K562 (cell line): Measurements from ENCODE around the gene GPR21. TPM values are rescaled to one million over a fixed set of nuclear protein-coding genes. Genes with fewer than 3 reads are reported as not detected.
A peak's percentile ranks its signal among the peaks of the same experiment; 100 is the strongest.

Experiments
- ATAC-seq: fragments of 200-7000 bp; cut with Tn5 transposase; 3 replicates; pipeline ENCODE4 v1.9.1; 2020; ENCODE audit warnings: moderate library complexity
- BruUV-seq: library from RNA; stranded (reverse); fragments of 400-500 nt; replicated peaks from 2 replicates; lab custom pipeline; 2021; lab: Mats Ljungman, UMichigan
- CTCF ChIA-PET: fragments of 300-600 bp; formaldehyde crosslinking; extraction: SDS; loops from one replicate; lab custom pipeline; 2021; ENCODE audit warnings: low intra/inter-chr PET ratio; lab: Yijun Ruan, JAX
- POLR2A ChIA-PET: fragments of 300-600, 350-650 bp; sonication (Branson Sonifier 250); formaldehyde crosslinking; extraction: SDS; loops from one replicate; lab custom pipeline; 2021; ENCODE audit warnings: antibody characterized with exemption, inconsistent platforms; lab: Yijun Ruan, JAX
- DNase-seq, 4 experiments: peaks; one replicate each; pipeline versions ENCODE4 v3.0.0 to v3.0.0-alpha.2; 2011 to 2018; ENCODE audit warnings: low spot score in 3 of 4, mixed read lengths in 3 of 4; ENCODE audit errors: extremely low read depth in 1 of 4
- FAIRE-seq: peaks from 2 replicates; lab custom pipeline; 2011; peaks lifted over from hg19 to GRCh38; lab: Jason Lieb, UNC
- H2AFZ ChIP-seq: 2 replicates; pipeline ENCODE4 v1.6.0; 2011; ENCODE audit warnings: low read depth, low read length, control low read depth, inconsistent platforms
- H3K27ac ChIP-seq: fragments of 200-600 bp; 3 replicates; pipeline ENCODE4 v1.8.0; 2011; ENCODE audit warnings: low read depth, mild to moderate bottlenecking, control low read depth, inconsistent platforms, low read length, moderate library complexity, mixed read lengths; ENCODE audit errors: extremely low read depth
- H3K27me3 ChIP-seq, 2 experiments: fragments of 300-600 bp in 1 of 2; 2 replicates in 1 of 2; 3 replicates in 1 of 2; pipeline versions ENCODE4 v1.6.0 to v1.8.0; 2011; ENCODE audit warnings: inconsistent platforms in 2 of 2, low read length in 2 of 2, mild to moderate bottlenecking in 1 of 2, mixed read lengths in 1 of 2, moderate library complexity in 1 of 2; ENCODE audit not compliant: control insufficient read depth in 2 of 2, insufficient read depth in 2 of 2
- H3K36me3 ChIP-seq: fragments of 300-600 bp; 3 replicates; pipeline ENCODE4 v1.8.0; 2011; ENCODE audit warnings: mild to moderate bottlenecking, low read length, inconsistent platforms; ENCODE audit not compliant: control insufficient read depth, insufficient read depth
- H3K4me1 ChIP-seq, 2 experiments: fragments of 200-600 bp in 1 of 2; replicated peaks in 1 of 2; 2 replicates in 1 of 2; 3 replicates in 1 of 2; pipeline versions ENCODE4 v1.5.1 to v1.8.0; 2011; ENCODE audit warnings: inconsistent platforms in 2 of 2, low read length in 2 of 2, mild to moderate bottlenecking in 1 of 2, mixed read lengths in 1 of 2, moderate library complexity in 1 of 2; ENCODE audit not compliant: control insufficient read depth in 2 of 2, insufficient read depth in 2 of 2
- H3K4me2 ChIP-seq: 2 replicates; pipeline ENCODE4 v1.6.1; 2011; ENCODE audit warnings: low read length, control low read depth, inconsistent platforms, mixed read lengths; ENCODE audit not compliant: insufficient read depth
- H3K4me3 ChIP-seq: fragments of 200-600 bp; sonication (generic), shearing (Covaris generic); 2 replicates; pipeline ENCODE4 v1.5.1; 2016; ENCODE audit warnings: control low read depth, inconsistent platforms
- H3K79me2 ChIP-seq: fragments of 200-600 bp; 3 replicates; pipeline ENCODE4 v1.8.0; 2011; ENCODE audit warnings: low read length, inconsistent platforms; ENCODE audit not compliant: control insufficient read depth, insufficient read depth
- H3K9ac ChIP-seq, 2 experiments: 2 replicates each; pipeline versions ENCODE4 v1.6.0 to v1.6.1; 2011; ENCODE audit warnings: low read depth in 2 of 2, low read length in 2 of 2, control low read depth in 1 of 2, inconsistent platforms in 1 of 2, mild to moderate bottlenecking in 1 of 2, mixed read lengths in 1 of 2; ENCODE audit not compliant: insufficient read depth in 1 of 2
- H3K9me1 ChIP-seq: one replicate; pipeline ENCODE4 v1.6.0; 2011; ENCODE audit warnings: inconsistent platforms, mild to moderate bottlenecking, low read length, moderate library complexity; ENCODE audit not compliant: control insufficient read depth, insufficient read depth
- H3K9me3 ChIP-seq: replicated peaks from 2 replicates; pipeline ENCODE4 v1.5.1; 2011; ENCODE audit warnings: low read depth, low read length, inconsistent platforms; ENCODE audit not compliant: control insufficient read depth, insufficient read depth
- H4K20me1 ChIP-seq: replicated peaks from 2 replicates; pipeline ENCODE4 v1.6.1; 2011; ENCODE audit warnings: low read length, inconsistent platforms, mixed read lengths; ENCODE audit not compliant: control insufficient read depth, insufficient read depth
- C11orf30 ChIP-seq: fragments of 450-650 bp; IDR thresholded peaks from 2 replicates; pipeline ENCODE4 v1.6.1; 2016; ENCODE audit warnings: low read depth, mild to moderate bottlenecking
- DDX20 ChIP-seq: fragments of 450-650 bp; IDR thresholded peaks from 2 replicates; pipeline ENCODE4 v1.6.1; 2016; ENCODE audit warnings: missing genetic modification characterization, low read depth, mild to moderate bottlenecking, missing compliant biosample characterization, moderate library complexity
- LEF1 ChIP-seq: fragments of 450-650 bp; IDR thresholded peaks from 2 replicates; pipeline ENCODE4 v1.6.1; 2016; ENCODE audit warnings: mild to moderate bottlenecking
- MAFF ChIP-seq: IDR thresholded peaks from 2 replicates; pipeline ENCODE4 v1.6.1; 2012; ENCODE audit warnings: low read length, improper control_type of control experiment
- MTA1 ChIP-seq: fragments of 450-650 bp; IDR thresholded peaks from 2 replicates; pipeline ENCODE4 v1.6.1; 2017; ENCODE audit warnings: borderline replicate concordance
- NFE2L1 ChIP-seq: fragments of 450-650 bp; IDR thresholded peaks from 2 replicates; pipeline ENCODE4 v1.6.1; 2016; ENCODE audit warnings: missing genetic modification characterization, low read depth, mild to moderate bottlenecking, missing compliant biosample characterization, moderate library complexity, borderline replicate concordance
- PHF8 ChIP-seq: fragments of 200-600 bp; sonication (generic); IDR thresholded peaks from 2 replicates; pipeline ENCODE4 v1.6.1; 2012; ENCODE audit warnings: mixed run types, mild to moderate bottlenecking, inconsistent platforms, low read length, moderate library complexity, borderline replicate concordance
- PTBP1 ChIP-seq: fragments of 200-400 bp; formaldehyde crosslinking; IDR thresholded peaks from 2 replicates; pipeline ENCODE4 v1.6.1; 2017; ENCODE audit warnings: low read depth, low read length
- RBM14 ChIP-seq: fragments of 200-400 bp; formaldehyde crosslinking; IDR thresholded peaks from 2 replicates; pipeline ENCODE4 v1.6.1; 2018; ENCODE audit warnings: low read depth, mild to moderate bottlenecking, low read length, moderate library complexity, borderline replicate concordance; ENCODE audit not compliant: insufficient read depth
- TBL1XR1 ChIP-seq, 2 experiments: IDR thresholded peaks; 2 replicates each; pipeline ENCODE4 v1.6.1; 2012; ENCODE audit warnings: improper control_type of control experiment in 2 of 2, low read length in 2 of 2, mild to moderate bottlenecking in 1 of 2
- ZNF232 ChIP-seq: sonication (generic); formaldehyde crosslinking; IDR thresholded peaks from 2 replicates; pipeline ENCODE4 v1.8.0; 2022; ENCODE audit warnings: mild to moderate bottlenecking, missing genetic modification reagents
- ZNF316 ChIP-seq: fragments of 450-650 bp; IDR thresholded peaks from 2 replicates; pipeline ENCODE4 v1.6.1; 2016
- WGBS: fragments of 100-300 bp; shearing (Covaris generic); methylation state at CpG from one replicate; pipeline ENCODE4 v1.1.6; 2016; ENCODE audit warnings: low coverage, mixed read lengths; ENCODE audit not compliant: insufficient coverage; ENCODE audit errors: missing lambda C conversion rate; 5-methylcytosine and 5-hydroxymethylcytosine counted together
- in situ Hi-C: fragments of 300-500 bp; cut with MboI; formaldehyde crosslinking; loops from 4 replicates; pipeline ENCODE4 v1.15.0; 2018; ENCODE audit warnings: inconsistent platforms, mixed read lengths
- intact Hi-C: fragments of 100-400 bp; cut with micrococcal nuclease; formaldehyde crosslinking; loops from 2 replicates; pipeline ENCODE4 v1.14.2; 2022
- polyA plus RNA-seq, 8 experiments: library from polyadenylated mRNA; depleted of rRNA in 4 of 8; stranded (reverse) in 5 of 8; unstranded in 3 of 8; fragments of >200 nt; fragmentation: Nextera tagmentation in 2 of 8; fragmentation: Illumina TruSeq in 1 of 8; extraction: Ambion mirVana in 2 of 8; extraction: Trizol in 1 of 8; gene quantifications; 2 replicates each; pipeline versions ENCODE4 v1.2.1 to v1.2.3, GENCODE V29; 2011 to 2014; ENCODE audit warnings: inconsistent platforms in 1 of 8, missing spikeins in 1 of 8
- total RNA-seq, 7 experiments: library from RNA; depleted of rRNA in 6 of 7; stranded (reverse); fragments of >200 nt in 6 of 7; fragmentation: Illumina TruSeq in 2 of 7; extraction: Trizol in 2 of 7; gene quantifications; 2 replicates each; pipeline versions ENCODE4 v1.2.1 to v1.2.3, GENCODE V29; 2011 to 2021; ENCODE audit warnings: low replicate concordance in 1 of 7

Gene GPR21
- total and polyA plus RNA-seq, 9 of the 15 experiments (the other 6 are each of a cell fraction or from before 2014, with no cell fraction given): 0.16 to 0.83 (median 0.36) TPM; not detected in 6

DNA sequence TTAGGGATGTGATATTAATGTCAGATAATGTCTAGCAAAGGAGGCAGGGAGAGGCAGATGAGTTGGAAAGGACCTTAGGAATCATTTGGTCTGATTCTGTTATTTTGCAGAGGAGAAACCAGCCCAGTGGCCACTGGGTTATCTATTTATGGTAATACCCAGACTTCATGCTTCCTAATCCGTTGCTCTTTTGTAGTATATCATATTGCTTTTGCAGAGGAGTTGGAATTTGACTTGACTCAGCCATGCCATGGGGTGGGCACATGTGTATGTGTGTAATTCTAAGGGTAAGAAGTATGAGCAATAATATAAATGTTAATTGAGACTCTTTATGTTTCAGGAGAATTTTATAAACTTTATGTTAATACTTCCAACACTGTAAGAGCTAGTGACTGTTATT lies 7.3 kb downstream of the GPR21 start (continued):
- TF ChIP-seq LEF1 (no peak), MTA1 (no peak), RBM14 (no peak)

DNA sequence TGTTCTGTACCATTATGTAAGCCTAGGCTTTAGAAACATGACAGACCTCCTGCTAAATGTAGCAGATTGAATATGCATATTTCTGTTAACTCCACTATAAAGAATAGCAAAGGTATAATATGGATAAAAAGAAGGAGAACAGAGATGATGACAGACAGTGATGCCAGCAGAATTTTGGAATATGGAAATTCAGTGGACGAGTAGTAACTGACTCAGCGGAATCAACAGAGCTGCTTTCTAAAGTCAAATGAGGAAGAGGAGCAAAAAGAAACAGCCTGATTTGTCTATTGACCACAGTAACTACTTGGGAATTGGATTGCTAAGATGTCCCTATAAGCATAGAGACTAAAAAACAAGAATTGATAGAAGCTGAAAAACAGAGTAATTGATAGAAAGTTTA lies 8.0 kb downstream of the GPR21 start:
- H3K4me2 ChIP-seq: no peak overlapping the region
- H4K20me1 ChIP-seq: no peaks in the 10 kb centered on the region
- FAIRE-seq: no peak
- H3K79me2 ChIP-seq: no peaks in the 10 kb centered on the region
- DNase-seq: no peak
- POLR2A ChIA-PET: no interaction called here
- H3K9me3 ChIP-seq: no peaks in the 10 kb centered on the region
- in situ Hi-C loops (no loop called here), intact Hi-C loops (no loop called here)
- no peaks in the 10 kb centered on the region for H3K4me1 ChIP-seq
- CTCF ChIA-PET: no interaction called here
- no peak overlapping the region for H2AFZ ChIP-seq
- no peak for TF ChIP-seq NFE2L1 (tag)
- no peak for TF ChIP-seq ZNF232 (CRISPR knock-in tag)
- TF ChIP-seq PTBP1: no peak
- TF ChIP-seq DDX20: no peak
- TF ChIP-seq C11orf30: peak; percentile 32; the same call in 1 of the 2 replicates
- TF ChIP-seq TBL1XR1 (IDR thresholded peaks at IDR 0.05; ENCODE audit: low read length in 2 of 2): no peak
- TF ChIP-seq MAFF: 0 out of 2 replicates have a peak, but pooled peaks have one; percentile 6
- TF ChIP-seq ZNF316: peak; percentile 65
- TF ChIP-seq PHF8: no peak
- no TSS peak for BruUV-seq
- no peak overlapping the region for H3K9ac ChIP-seq
- ATAC-seq: no peak
- peaks cover 2% of the 10 kb centered on the region; the same call in 1 of the 3 replicates for H3K36me3 ChIP-seq
- H3K27me3 ChIP-seq: no peaks in the 10 kb centered on the region
- H3K4me3 ChIP-seq: no peak overlapping the region
- WGBS: 92% methylated on average over 2 of the region's 2 CpGs
- no peak overlapping the region for H3K27ac ChIP-seq
- no peaks in the 10 kb centered on the region for H3K9me1 ChIP-seq
